Glutamatergic neuron (in vitro differentiated cells): Measurements from ENCODE around the gene ARSG. TPM values are rescaled to one million over a fixed set of nuclear protein-coding genes. Genes with fewer than 3 reads are reported as not detected.
"Not testable (repeated sequence)": the region's sequence is repeated elsewhere in the genome, so short reads cannot be mapped to it uniquely, and the experiment has no call there.

Experiments
- DNase-seq: peaks from one replicate; pipeline ENCODE4 v3.0.0; 2022
- H3K27ac Mint-ChIP-seq: one replicate; pipeline ENCODE4 v1.8.0; 2020; ENCODE audit warnings: mild to moderate bottlenecking, mixed read lengths, inconsistent platforms; ENCODE audit not compliant: unreplicated experiment
- H3K27me3 Mint-ChIP-seq: one replicate; pipeline ENCODE4 v1.8.0; 2020; ENCODE audit warnings: mild to moderate bottlenecking, moderate library complexity, mixed read lengths, inconsistent platforms; ENCODE audit not compliant: unreplicated experiment
- H3K36me3 Mint-ChIP-seq: one replicate; pipeline ENCODE4 v1.8.0; 2020; ENCODE audit warnings: mild to moderate bottlenecking, mixed read lengths, inconsistent platforms; ENCODE audit not compliant: unreplicated experiment
- H3K4me1 Mint-ChIP-seq: one replicate; pipeline ENCODE4 v1.8.0; 2020; ENCODE audit warnings: mild to moderate bottlenecking, low read depth, mixed read lengths, inconsistent platforms; ENCODE audit not compliant: unreplicated experiment
- H3K4me3 Mint-ChIP-seq: one replicate; pipeline ENCODE4 v1.8.0; 2020; ENCODE audit warnings: mild to moderate bottlenecking, mixed read lengths, inconsistent platforms; ENCODE audit not compliant: unreplicated experiment
- H3K9me3 Mint-ChIP-seq: one replicate; pipeline ENCODE4 v1.8.0; 2020; ENCODE audit warnings: mild to moderate bottlenecking, moderate library complexity, mixed read lengths, inconsistent platforms; ENCODE audit not compliant: unreplicated experiment
- total RNA-seq: library from RNA; stranded (reverse); fragmentation: NEBNext Ultra II Directional; extraction: Animal tissue kit (Norgen Biotek cat#: 25700); gene quantifications from one replicate; pipeline ENCODE4 v1.2.1, GENCODE V29; 2021; ENCODE audit not compliant: unreplicated experiment
- TF ChIP-seq, protein P1 (sequence below): fragments of 200-600 bp; sonication (generic); IDR thresholded peaks from one replicate; pipeline ENCODE4 v1.5.0; 2021; ENCODE audit not compliant: partially characterized antibody, unreplicated experiment

Gene ARSG
- total RNA-seq, 1 donor from 2014 or later, result 1.9 TPM

DNA sequence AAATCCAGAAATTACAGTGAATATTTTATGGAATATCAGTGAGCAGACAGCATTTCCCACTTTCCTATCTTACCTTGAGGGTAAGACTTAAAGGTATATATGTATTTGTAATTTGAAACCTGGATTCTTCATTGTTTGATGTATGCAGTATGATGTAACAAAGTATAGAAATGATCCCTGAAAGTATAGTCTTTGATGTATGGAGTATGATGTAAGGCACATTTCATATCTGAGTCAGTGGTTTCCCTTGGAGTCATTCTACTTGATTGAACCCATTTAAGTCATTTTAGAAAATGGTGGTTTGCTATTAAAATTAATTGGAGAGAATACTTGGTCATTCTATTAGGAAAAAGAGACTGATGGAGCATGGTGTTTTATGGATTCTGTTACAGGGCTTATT is 33.4 kb upstream of the ARSG start:
- H3K36me3 Mint-ChIP-seq, result no peaks in the 10 kb centered on the region
- peaks cover 18% of the 10 kb centered on the region for H3K4me1 Mint-ChIP-seq
- peaks cover 1% of the 10 kb centered on the region for H3K9me3 Mint-ChIP-seq
- peaks cover 10% of the 10 kb centered on the region for H3K27me3 Mint-ChIP-seq
- H3K4me3 Mint-ChIP-seq, result no peak overlapping the region
- no peak for DNase-seq
- TF ChIP-seq, protein P1, sequence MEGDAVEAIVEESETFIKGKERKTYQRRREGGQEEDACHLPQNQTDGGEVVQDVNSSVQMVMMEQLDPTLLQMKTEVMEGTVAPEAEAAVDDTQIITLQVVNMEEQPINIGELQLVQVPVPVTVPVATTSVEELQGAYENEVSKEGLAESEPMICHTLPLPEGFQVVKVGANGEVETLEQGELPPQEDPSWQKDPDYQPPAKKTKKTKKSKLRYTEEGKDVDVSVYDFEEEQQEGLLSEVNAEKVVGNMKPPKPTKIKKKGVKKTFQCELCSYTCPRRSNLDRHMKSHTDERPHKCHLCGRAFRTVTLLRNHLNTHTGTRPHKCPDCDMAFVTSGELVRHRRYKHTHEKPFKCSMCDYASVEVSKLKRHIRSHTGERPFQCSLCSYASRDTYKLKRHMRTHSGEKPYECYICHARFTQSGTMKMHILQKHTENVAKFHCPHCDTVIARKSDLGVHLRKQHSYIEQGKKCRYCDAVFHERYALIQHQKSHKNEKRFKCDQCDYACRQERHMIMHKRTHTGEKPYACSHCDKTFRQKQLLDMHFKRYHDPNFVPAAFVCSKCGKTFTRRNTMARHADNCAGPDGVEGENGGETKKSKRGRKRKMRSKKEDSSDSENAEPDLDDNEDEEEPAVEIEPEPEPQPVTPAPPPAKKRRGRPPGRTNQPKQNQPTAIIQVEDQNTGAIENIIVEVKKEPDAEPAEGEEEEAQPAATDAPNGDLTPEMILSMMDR, result no peak
- no peak overlapping the region for H3K27ac Mint-ChIP-seq

DNA sequence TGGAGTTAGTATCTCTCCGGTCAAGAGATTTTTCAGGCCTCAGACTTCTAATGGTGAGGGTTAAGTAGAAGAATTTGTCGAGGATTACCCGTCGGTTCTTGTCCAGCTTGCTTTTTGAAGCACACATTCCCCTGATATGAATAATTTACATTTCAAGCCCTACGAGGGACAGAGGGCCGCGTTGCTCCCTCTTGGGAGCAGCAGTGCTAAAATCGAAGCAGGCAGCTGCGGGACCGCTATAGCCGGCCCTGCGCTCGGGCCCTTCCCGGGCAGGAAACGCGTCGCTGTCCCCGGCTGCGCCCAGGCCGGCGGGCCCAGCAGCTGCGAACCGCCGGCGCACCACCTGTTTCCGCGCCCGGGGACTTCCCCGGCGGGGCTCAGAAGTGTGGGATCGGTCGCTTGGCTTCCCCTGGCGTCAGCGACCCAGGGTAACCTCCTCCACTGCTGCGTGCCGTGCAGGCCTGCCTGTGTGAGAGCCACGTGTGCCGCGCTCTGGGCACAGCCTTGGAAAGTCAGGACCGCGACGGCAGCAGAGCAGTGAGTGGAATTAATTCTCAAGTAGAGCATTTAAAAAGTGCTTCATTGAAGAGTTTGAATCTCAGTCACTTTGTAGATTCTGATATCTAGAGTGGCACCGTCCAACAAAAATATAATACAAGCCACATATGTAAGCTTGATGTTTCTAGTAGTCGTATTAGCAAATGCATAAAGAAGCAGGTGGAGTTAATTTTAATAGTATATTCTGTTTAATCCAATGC is 32.2 kb upstream of the ARSG start:
- peak overlapping the region; percentile 68 for H3K27ac Mint-ChIP-seq

GRCh38 chr17:68259648-68259951 is 31.7 kb upstream of the ARSG start:
- H3K4me3 Mint-ChIP-seq, result peak overlapping the region; percentile 22
- not testable (repeated sequence) for DNase-seq, H3K36me3 Mint-ChIP-seq, H3K9me3 Mint-ChIP-seq, H3K27me3 Mint-ChIP-seq
- peaks cover 19% of the 10 kb centered on the region for H3K4me1 Mint-ChIP-seq
- H3K27ac Mint-ChIP-seq, result peak overlapping the region; percentile 50

More for the DNA sequence above, 32.2 kb upstream of the ARSG start:
- DNase-seq, result peak; percentile 76
- H3K9me3 Mint-ChIP-seq, H3K27me3 Mint-ChIP-seq, H3K36me3 Mint-ChIP-seq: not testable (repeated sequence)
- H3K4me1 Mint-ChIP-seq, result peaks cover 19% of the 10 kb centered on the region
- H3K4me3 Mint-ChIP-seq, result peak overlapping the region; percentile 74

- H3K27me3 Mint-ChIP-seq, result peaks cover 7% of the 10 kb centered on the region
- H3K27ac Mint-ChIP-seq, result no peak overlapping the region
- H3K4me3 Mint-ChIP-seq, result no peak overlapping the region
- H3K4me1 Mint-ChIP-seq, result peaks cover 19% of the 10 kb centered on the region
- no peaks in the 10 kb centered on the region for H3K36me3 Mint-ChIP-seq
- H3K9me3 Mint-ChIP-seq, result peaks cover 1% of the 10 kb centered on the region
- TF ChIP-seq, protein P1, result no peak
- DNase-seq, result no peak
Observed at GRCh38 chr17:68260051-68260762, 31.1 kb upstream of the ARSG start.

- not testable (repeated sequence) for H3K27ac Mint-ChIP-seq, H3K27me3 Mint-ChIP-seq, DNase-seq, H3K36me3 Mint-ChIP-seq, H3K9me3 Mint-ChIP-seq, H3K4me3 Mint-ChIP-seq
- H3K4me1 Mint-ChIP-seq, result peaks cover 17% of the 10 kb centered on the region
Observed at GRCh38 chr17:68262467-68262866, 28.8 kb upstream of the ARSG start.

DNA sequence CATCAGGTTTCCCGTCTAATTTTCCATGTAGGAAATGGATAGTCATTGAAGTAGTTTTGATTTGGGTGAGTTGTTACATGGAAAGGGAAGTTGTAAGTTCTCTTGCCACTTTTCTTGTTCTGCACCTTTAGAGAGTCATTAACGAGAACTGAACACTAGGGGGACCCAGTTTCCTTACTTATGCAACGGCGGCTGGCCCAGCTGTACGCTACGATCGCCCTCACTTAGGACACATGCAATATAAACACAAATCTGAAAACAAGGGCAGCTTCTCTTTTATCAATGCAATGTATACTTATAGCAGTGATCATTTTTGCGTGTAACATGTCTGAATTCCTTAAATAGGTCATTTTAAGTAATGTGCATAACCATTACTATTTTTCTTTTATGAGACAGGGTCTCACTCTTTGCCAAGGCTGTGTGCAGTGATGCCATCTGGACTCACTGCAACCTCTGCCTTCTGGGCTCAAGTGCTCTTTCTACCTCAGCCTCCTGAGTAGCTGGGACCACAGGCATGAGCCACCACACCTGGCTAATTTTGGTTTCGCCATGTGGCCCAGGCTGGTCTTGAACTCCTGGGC is 28.1 kb upstream of the ARSG start:
- peaks cover 16% of the 10 kb centered on the region for H3K4me1 Mint-ChIP-seq
- not testable (repeated sequence) for H3K27me3 Mint-ChIP-seq, H3K9me3 Mint-ChIP-seq, H3K36me3 Mint-ChIP-seq, H3K4me3 Mint-ChIP-seq, H3K27ac Mint-ChIP-seq
- peak; percentile 18 for DNase-seq
- TF ChIP-seq, protein P1, result peak; percentile 74

- not testable (repeated sequence) for H3K4me3 Mint-ChIP-seq, H3K36me3 Mint-ChIP-seq, H3K27me3 Mint-ChIP-seq, H3K9me3 Mint-ChIP-seq, H3K27ac Mint-ChIP-seq, DNase-seq
- peaks cover 11% of the 10 kb centered on the region for H3K4me1 Mint-ChIP-seq
Observed at GRCh38 chr17:68265833-68266232, 25.5 kb upstream of the ARSG start.
